ENCODE data around the gene SYT1.
"Not testable (repeated sequence)": the region's sequence is repeated elsewhere in the genome, so short reads cannot be mapped to it uniquely, and the experiment has no call there.

SYT1 gene

GRCh38 chr12:78864403-78864869, at the start of gene SYT1:
TSS of gene SYT1 (plus strand) at chr12:78864774.
- DNase-seq (ENCODE audit: low read depth) = peak; percentile 47
- no peak for TF ChIP-seq CTCF (conservative IDR thresholded peaks at IDR 0.05; ENCODE audit: low read length)
- H3K4me3 ChIP-seq (ENCODE audit: low read length) = peak within 1 kb of the TSS; percentile 67

GRCh38 chr12:78818487-78818886, 46.1 kb upstream of the SYT1 start:
- no peak overlapping the region for H3K4me3 ChIP-seq (ENCODE audit: low read length)
- no peak for DNase-seq (ENCODE audit: low read depth)
- no peak for TF ChIP-seq CTCF (conservative IDR thresholded peaks at IDR 0.05; ENCODE audit: low read length)

- TF ChIP-seq CTCF (conservative IDR thresholded peaks at IDR 0.05; ENCODE audit: low read length) = no peak
- no peak for DNase-seq (ENCODE audit: low read depth)
- H3K4me3 ChIP-seq (ENCODE audit: low read length) = no peak overlapping the region
Measured at GRCh38 chr12:78820946-78821345, 43.6 kb upstream of the SYT1 start.

GRCh38 chr12:78824918-78825317, 39.7 kb upstream of the SYT1 start:
- H3K4me3 ChIP-seq (ENCODE audit: low read length) = no peak overlapping the region
- DNase-seq (ENCODE audit: low read depth) = no peak
- TF ChIP-seq CTCF (conservative IDR thresholded peaks at IDR 0.05; ENCODE audit: low read length) = no peak

- no peak for DNase-seq (ENCODE audit: low read depth)
- no peak overlapping the region for H3K4me3 ChIP-seq (ENCODE audit: low read length)
Measured at GRCh38 chr12:78829690-78830089, 34.9 kb upstream of the SYT1 start.

GRCh38 chr12:78835493-78835892, 29.1 kb upstream of the SYT1 start:
- no peak overlapping the region for H3K4me3 ChIP-seq (ENCODE audit: low read length)
- no peak for TF ChIP-seq CTCF (conservative IDR thresholded peaks at IDR 0.05; ENCODE audit: low read length)
- no peak for DNase-seq (ENCODE audit: low read depth)

More at GRCh38 chr12:78829690-78830089, 34.9 kb upstream of the SYT1 start:
- no peak for TF ChIP-seq CTCF (conservative IDR thresholded peaks at IDR 0.05; ENCODE audit: low read length)

- not testable (repeated sequence) for DNase-seq (ENCODE audit: low read depth); H3K4me3 ChIP-seq (ENCODE audit: low read length)
Measured at GRCh38 chr12:78840518-78841019, 24.0 kb upstream of the SYT1 start.

GRCh38 chr12:78853231-78853630, 11.3 kb upstream of the SYT1 start:
- no peak overlapping the region for H3K4me3 ChIP-seq (ENCODE audit: low read length)
- TF ChIP-seq CTCF (conservative IDR thresholded peaks at IDR 0.05; ENCODE audit: low read length) = no peak
- DNase-seq (ENCODE audit: low read depth) = no peak

Data from AG10803 (cell line).